Uterus (tissue), 2 donors: Measurements from ENCODE around the gene JAKMIP2.

Experiments
- CTCF ChIP-seq, 4 experiments: fragments of 200-600 bp in 2 of 4; fragments of 450-650 bp in 2 of 4; sonication (generic) in 2 of 4; IDR thresholded peaks; one replicate each; pipeline ENCODE4 v1.5.1; 2016 to 2019; ENCODE audit warnings: antibody characterized with exemption in 4 of 4, mild to moderate bottlenecking in 2 of 4, moderate library complexity in 1 of 4
- POLR2A ChIP-seq, 2 donors: fragments of 450-650 bp; IDR thresholded peaks; one replicate each; pipeline ENCODE4 v1.6.1; 2016; ENCODE audit warnings: antibody characterized with exemption in 2 of 2, mild to moderate bottlenecking in 1 of 2, moderate library complexity in 1 of 2

- TF ChIP-seq POLR2A (IDR thresholded peaks at IDR 0.05) (no peak), CTCF (IDR thresholded peaks at IDR 0.05) (no peak)
Observed at GRCh38 chr5:147645197-147645596, 137.3 kb downstream of the JAKMIP2 start.
